ENCODE measurements around the gene ACTL6B.

GRCh38 chr7:100612730-100613390 is 43.4 kb downstream of the ACTL6B start:
- peak in 2 of 11 experiments; percentile 16 to 33 for TF ChIP-seq CTCF (IDR thresholded peaks at IDR 0.05 in 8 of 11, conservative IDR thresholded peaks at IDR 0.05 in 3 of 11)
- no peak for TF ChIP-seq POLR2A (IDR thresholded peaks at IDR 0.05)
- TF ChIP-seq POLR2AphosphoS5 (IDR thresholded peaks at IDR 0.05), result no peak
